Activated CD4-positive, alpha-beta T cell treated with anti-CD3 and anti-CD28 coated beads for 1 hour (primary cell): ENCODE results near the gene DAP.
"Not testable (repeated sequence)": the region's sequence is repeated elsewhere in the genome, so short reads cannot be mapped to it uniquely, and the experiment has no call there.

Experiments used
- DNase-seq: peaks from one replicate; pipeline ENCODE4 v3.0.0-alpha.2; 2020

The DAP gene, protein sequence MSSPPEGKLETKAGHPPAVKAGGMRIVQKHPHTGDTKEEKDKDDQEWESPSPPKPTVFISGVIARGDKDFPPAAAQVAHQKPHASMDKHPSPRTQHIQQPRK

DNA sequence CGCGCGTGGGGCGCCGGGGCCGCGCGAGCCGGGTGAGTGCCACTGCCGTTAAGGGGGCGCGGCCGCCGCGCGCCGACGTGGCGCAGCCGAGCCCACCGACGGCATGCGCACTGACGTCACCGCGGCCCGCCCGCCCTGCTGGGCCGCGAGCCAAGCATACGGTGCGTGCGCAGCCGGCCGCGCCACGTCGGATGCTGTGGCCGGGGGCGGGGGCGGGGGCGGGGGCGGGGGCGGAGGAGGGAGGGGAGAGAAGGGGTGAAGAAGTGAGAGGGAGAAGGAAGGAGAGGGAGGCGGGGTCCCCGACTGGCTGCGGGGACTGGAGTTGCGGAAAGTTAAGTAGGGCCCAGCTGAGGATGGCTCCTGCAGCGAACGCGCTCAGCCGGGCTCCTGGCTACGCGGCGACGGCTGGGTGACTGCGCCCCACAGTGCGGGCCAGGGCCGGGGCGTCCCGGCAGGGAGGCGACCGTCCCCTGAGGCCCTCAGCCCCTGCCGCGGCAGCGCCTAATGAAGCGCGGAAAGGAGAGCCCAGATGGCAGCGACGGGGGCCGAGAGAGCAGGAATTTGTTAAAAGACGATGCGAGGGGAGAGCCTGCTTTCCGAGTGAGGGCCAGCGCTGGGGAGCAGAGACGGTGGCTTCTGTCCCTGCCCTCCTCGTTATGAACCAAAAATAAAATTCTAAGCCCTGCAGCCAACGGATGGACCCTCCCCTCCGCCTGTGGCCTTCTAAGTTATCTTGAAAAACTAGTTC is at the start of gene DAP:
DAP (minus strand) TSS at position 50 of the 748 bp plus-strand sequence. CDS start 166 bp downstream, outside the sequence.
- peak; percentile 87 for DNase-seq

GRCh38 chr5:10808347-10809226 is 47.6 kb upstream of the DAP start:
- no peak for DNase-seq

DNA sequence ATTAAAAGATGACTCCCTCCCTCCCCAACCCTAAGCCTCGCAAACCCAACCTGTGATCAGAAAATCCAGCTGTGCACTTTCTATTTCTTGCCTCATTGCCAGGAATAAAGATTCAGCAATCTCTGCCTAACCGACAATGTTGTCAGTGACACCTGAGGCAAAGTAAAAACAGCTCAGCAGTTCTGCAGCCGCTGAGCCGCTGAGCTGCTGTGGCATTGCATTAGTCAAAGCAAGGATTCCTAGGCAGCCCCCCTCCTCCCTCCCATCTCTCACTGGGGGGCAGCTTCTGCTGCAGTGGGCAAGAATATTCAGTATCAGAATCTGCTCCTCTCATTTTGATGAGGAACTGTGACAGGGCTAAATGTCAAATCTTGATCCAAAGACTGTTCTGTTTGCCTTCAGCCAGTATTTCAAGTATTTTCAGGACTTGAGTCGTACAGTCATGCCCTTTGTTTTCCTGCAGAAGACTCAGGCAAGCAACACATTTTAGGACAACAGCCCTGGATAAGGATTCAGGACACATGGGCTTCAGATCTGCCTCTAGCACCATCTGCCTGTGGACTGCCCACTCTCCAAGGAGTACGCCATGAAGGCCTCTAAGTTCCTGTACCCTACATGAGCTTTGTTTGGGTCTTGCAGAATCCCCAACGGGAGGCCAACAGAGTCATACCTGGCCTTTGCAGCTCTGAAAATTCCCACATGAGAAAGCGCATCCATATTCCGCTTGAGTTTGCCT is 41.1 kb upstream of the DAP start:
- DNase-seq, result no peak

DNA sequence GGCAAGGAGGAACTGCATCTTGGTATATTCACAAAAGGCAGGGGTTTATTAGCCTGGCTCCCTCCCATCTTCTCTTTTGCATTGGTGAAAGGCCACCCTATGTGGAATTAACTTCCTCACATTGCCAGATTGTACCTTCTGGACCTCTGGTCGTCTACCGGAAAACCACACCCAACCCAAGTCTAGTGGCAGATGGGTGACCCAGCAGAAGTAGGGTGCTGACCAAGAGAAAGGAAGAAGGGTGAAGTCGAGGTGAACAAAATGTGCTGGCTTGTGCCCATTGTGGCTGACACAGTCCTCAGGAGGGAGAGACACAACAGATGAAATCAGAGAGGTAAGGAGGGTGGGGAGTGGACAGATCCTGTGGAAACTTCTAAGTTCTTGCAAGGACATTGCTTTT is 39.8 kb upstream of the DAP start:
- no peak for DNase-seq

GRCh38 chr5:10797261-10797660 is 36.2 kb upstream of the DAP start:
- no peak for DNase-seq

DNA sequence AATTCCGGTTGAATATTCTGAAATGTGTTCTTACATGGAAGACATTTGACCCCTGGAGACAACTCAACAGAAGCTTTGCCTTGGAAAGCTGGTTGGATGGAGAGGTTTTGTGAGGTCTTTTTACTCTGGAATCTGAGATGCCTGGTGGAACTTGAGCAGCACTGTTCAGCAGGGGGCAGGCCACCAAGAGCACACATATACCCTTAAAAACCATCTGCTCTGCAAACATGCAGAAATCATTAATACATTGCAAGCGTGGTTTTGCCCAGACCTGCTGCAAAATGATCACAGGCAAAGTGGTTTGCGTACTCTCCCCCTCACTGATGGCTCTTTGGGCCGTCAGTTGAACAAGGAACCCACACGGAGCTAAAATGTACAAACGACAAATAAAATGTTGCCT is 32.8 kb upstream of the DAP start:
- no peak for DNase-seq

- DNase-seq, result no peak
Measured at GRCh38 chr5:10792336-10792735, 31.3 kb upstream of the DAP start.

DNA sequence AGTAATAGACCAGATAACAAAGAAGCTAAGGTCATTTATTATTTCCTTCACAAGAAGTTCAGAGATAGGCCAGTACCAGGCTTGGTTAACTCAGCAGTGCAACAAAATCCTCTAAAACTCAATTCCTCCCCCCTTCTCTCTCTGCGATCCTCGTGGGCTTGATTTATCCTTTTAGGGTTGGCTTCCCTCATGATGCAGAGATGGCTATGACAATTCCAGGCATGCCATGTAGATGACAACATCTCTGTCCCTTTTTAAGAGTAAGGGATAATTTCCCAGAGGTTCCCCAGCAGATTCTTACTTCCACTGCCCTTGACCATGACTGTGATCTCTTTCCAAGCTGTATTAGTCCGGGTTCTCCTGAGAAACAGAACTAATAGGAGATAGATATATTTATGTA is 28.7 kb upstream of the DAP start:
- DNase-seq, result no peak

DNA sequence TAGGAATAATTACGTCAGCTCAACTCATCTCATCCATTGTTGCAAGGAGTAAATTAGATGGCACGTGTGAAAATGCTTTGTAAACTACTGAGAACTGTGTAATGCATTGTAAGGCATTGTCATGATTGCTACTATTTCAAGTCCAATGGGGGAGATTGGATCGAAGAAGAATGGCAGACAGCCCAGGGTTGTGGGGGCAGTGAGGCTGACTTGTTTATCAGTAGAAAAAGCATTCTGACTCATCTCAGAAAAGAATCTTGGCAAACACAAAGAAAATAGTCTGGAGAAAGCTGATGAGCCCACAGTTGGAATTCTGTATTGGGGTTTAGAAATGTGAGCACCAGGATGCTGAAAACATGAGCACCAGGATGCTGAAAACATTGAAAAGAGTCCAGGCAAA is 28.0 kb upstream of the DAP start:
- DNase-seq, result no peak

DNA sequence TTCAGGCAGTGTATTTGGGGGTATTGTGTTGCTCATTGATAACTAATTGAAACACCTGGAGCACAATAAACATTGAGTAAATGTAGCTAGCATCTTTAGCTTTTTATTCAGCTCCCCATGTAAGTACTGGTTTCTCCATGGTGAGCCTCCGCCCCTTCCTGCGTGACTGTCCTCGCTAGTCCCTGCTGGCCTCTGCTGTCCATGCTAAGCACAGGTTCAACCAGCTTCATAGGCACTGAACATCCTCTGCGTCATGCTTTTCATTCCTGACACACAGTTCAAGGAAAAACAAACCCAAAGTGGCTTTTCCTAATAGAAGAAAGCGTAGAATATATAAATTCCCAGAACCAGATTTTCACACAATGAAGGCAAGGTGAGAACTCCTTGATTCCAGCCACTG is 27.3 kb upstream of the DAP start:
- DNase-seq, result no peak

GRCh38 chr5:10786835-10787234 is 25.8 kb upstream of the DAP start:
- no peak for DNase-seq

GRCh38 chr5:10780208-10780607 is 19.2 kb upstream of the DAP start:
- not testable (repeated sequence) for DNase-seq

DNA sequence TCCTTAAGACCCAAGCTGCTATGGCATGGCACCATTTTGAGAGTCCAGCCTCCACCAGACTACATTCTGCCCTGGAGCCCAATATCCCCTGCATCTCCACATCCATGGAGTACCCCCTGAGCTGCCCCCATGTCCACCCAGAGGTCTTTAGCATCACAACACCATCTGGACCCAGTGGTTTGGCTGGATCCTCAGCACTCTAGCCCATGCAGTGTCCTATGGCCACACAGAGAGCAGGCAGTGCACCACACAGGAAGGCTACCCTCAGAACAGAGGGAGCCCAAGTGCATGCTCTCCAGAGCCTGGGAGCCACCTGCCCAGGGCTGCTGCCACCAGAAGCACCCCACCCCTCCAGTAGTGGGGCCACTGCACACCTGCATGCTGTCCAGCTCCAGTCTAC is 18.6 kb upstream of the DAP start:
- no peak for DNase-seq

GRCh38 chr5:10778179-10778910 is 17.3 kb upstream of the DAP start:
- DNase-seq, result no peak

GRCh38 chr5:10775646-10776045 is 14.6 kb upstream of the DAP start:
- DNase-seq, result no peak

- no peak for DNase-seq
Measured at GRCh38 chr5:10772901-10773585, 12.0 kb upstream of the DAP start.

DNA sequence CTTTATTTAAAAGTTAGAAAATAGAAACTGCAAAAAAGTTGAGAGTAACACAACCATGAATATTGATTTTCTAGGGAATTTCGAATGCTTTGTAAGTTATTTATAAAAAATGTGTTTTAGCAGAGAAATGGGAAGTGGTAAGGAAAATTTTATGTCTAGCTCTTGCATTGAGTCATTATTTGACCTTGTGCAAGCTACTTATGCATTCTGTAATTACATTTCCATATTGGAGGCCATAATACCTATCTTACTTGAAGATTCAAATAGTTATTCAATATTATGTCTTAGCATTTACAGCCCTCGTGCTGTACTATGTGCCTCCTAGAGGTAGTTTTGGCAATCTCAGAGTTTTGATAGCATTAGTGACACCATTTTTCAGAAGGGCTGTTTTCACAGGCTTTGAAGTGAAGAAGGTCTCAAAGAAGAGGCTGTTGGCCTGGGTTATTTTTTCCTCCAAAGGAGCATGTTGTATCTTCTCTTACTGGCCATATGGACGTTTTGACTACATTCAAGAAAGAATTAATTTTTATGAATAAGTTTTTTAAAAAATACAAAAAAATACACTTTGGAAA is 7.4 kb upstream of the DAP start:
- no peak for DNase-seq

GRCh38 chr5:10762776-10763500 is 1.9 kb upstream of the DAP start:
- DNase-seq, result no peak

GRCh38 chr5:10761933-10762775 is 1.1 kb upstream of the DAP start:
- no peak for DNase-seq

DNA sequence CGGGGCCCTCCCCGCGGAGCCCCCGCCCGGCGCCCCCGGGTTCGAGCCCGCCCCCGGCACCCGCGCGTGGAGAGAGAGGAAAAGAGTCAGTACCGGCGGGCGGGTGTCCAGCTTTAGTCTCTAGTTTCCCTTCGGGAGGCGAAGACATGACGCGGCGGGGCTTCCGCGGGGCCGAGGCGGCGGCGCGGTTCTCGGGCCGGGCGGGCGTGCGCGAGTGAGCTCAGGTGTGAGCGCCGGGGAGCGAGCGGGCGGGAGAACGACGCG is 181 bp downstream of the DAP start:
- no peak for DNase-seq
